H9 (cell line): Measurements from ENCODE around the gene SNRPA1. TPM values are rescaled to one million over a fixed set of nuclear protein-coding genes. Genes with fewer than 3 reads are reported as not detected.

Experiments used
- DNase-seq: peaks from one replicate; pipeline ENCODE4 v3.0.0-alpha.2; 2017
- H2AFZ ChIP-seq: one replicate; pipeline ENCODE4 v1.6.1; 2013; ENCODE audit warnings: mild to moderate bottlenecking, low read length, control low read depth, moderate library complexity
- H2AK5ac ChIP-seq: 2 replicates; pipeline ENCODE4 v1.6.1; 2013; ENCODE audit warnings: low read length, control low read depth, mixed read lengths; ENCODE audit not compliant: insufficient read length
- H2BK120ac ChIP-seq: one replicate; pipeline ENCODE4 v1.6.1; 2013; ENCODE audit warnings: low read depth, mild to moderate bottlenecking, low read length, control low read depth, inconsistent platforms; ENCODE audit not compliant: poor library complexity, severe bottlenecking
- H2BK12ac ChIP-seq: 2 replicates; pipeline ENCODE4 v1.6.1; 2013; ENCODE audit warnings: low read length, control low read depth, mixed read lengths, low read depth; ENCODE audit not compliant: insufficient read length
- H2BK15ac ChIP-seq: 2 replicates; pipeline ENCODE4 v1.6.1; 2013; ENCODE audit warnings: low read depth, low read length, control low read depth
- H2BK20ac ChIP-seq: one replicate; pipeline ENCODE4 v1.6.1; 2013; ENCODE audit warnings: low read depth, mild to moderate bottlenecking, low read length, control low read depth, inconsistent platforms; ENCODE audit not compliant: poor library complexity, severe bottlenecking
- H2BK5ac ChIP-seq: 2 replicates; pipeline ENCODE4 v1.6.1; 2013; ENCODE audit warnings: low read length, control low read depth, mixed read lengths; ENCODE audit not compliant: insufficient read length
- H3K14ac ChIP-seq: 2 replicates; pipeline ENCODE4 v1.6.1; 2013; ENCODE audit warnings: low read length, control low read depth; ENCODE audit not compliant: insufficient read depth
- H3K18ac ChIP-seq: 2 replicates; pipeline ENCODE4 v1.6.1; 2013; ENCODE audit warnings: low read depth, mild to moderate bottlenecking, mixed read lengths, low read length, control low read depth; ENCODE audit not compliant: insufficient read length
- H3K23ac ChIP-seq: 2 replicates; pipeline ENCODE4 v1.6.1; 2013; ENCODE audit warnings: low read length, control low read depth, mixed read lengths, low read depth; ENCODE audit not compliant: insufficient read length
- H3K23me2 ChIP-seq: 2 replicates; pipeline ENCODE4 v1.6.1; 2013; ENCODE audit warnings: low read depth, mild to moderate bottlenecking, mixed read lengths, low read length, control low read depth; ENCODE audit not compliant: insufficient read length, poor library complexity, severe bottlenecking
- H3K27ac ChIP-seq: 2 replicates; pipeline ENCODE4 v1.5.1; 2013; ENCODE audit warnings: low read length, control low read depth, mixed read lengths, low read depth; ENCODE audit not compliant: insufficient read length
- H3K27me3 ChIP-seq: 2 replicates; pipeline ENCODE4 v1.6.1; 2013; ENCODE audit warnings: low read length, control low read depth, inconsistent platforms; ENCODE audit not compliant: insufficient read depth
- H3K4ac ChIP-seq: 2 replicates; pipeline ENCODE4 v1.6.1; 2013; ENCODE audit warnings: low read depth, mild to moderate bottlenecking, control low read depth, inconsistent platforms, low read length, moderate library complexity
- H3K4me1 ChIP-seq: 2 replicates; pipeline ENCODE4 v1.6.1; 2013; ENCODE audit warnings: low read length, control low read depth, inconsistent platforms; ENCODE audit not compliant: insufficient read depth
- H3K4me2 ChIP-seq: 2 replicates; pipeline ENCODE4 v1.6.1; 2013; ENCODE audit warnings: low read length, control low read depth, mixed read lengths; ENCODE audit not compliant: insufficient read length, insufficient read depth
- H3K56ac ChIP-seq: 2 replicates; pipeline ENCODE4 v1.6.1; 2013; ENCODE audit warnings: low read depth, mild to moderate bottlenecking, mixed read lengths, low read length, control low read depth; ENCODE audit not compliant: insufficient read length
- H3K79me1 ChIP-seq: 2 replicates; pipeline ENCODE4 v1.6.1; 2013; ENCODE audit warnings: low read depth, mild to moderate bottlenecking, moderate library complexity, low read length, control low read depth, inconsistent platforms; ENCODE audit not compliant: insufficient read depth, poor library complexity, severe bottlenecking
- H3K79me2 ChIP-seq: 2 replicates; pipeline ENCODE4 v1.6.1; 2013; ENCODE audit warnings: low read length, control low read depth, inconsistent platforms; ENCODE audit not compliant: insufficient read depth
- H3K9ac ChIP-seq: 2 replicates; pipeline ENCODE4 v1.6.1; 2013; ENCODE audit warnings: low read length, control low read depth, mixed read lengths; ENCODE audit not compliant: insufficient read length; ENCODE audit errors: extremely low read depth
- H3K9me3 ChIP-seq: one replicate; pipeline ENCODE4 v1.6.1; 2013; ENCODE audit warnings: low read depth, low read length, inconsistent platforms; ENCODE audit not compliant: control insufficient read depth
- H3T11ph ChIP-seq: one replicate; pipeline ENCODE4 v1.6.1; 2013; ENCODE audit warnings: mild to moderate bottlenecking, low read length, control low read depth, inconsistent platforms
- H4K20me1 ChIP-seq: one replicate; pipeline ENCODE4 v1.6.1; 2013; ENCODE audit not compliant: control insufficient read depth, insufficient read length, insufficient read depth
- H4K5ac ChIP-seq: 2 replicates; pipeline ENCODE4 v1.6.1; 2013; ENCODE audit warnings: low read depth, mild to moderate bottlenecking, mixed read lengths, low read length, control low read depth; ENCODE audit not compliant: insufficient read length
- H4K8ac ChIP-seq: replicated peaks from 2 replicates; pipeline ENCODE4 v1.6.1; 2013; ENCODE audit warnings: low read length, control low read depth, mixed read lengths, low read depth; ENCODE audit not compliant: insufficient read length
- H4K91ac ChIP-seq: 2 replicates; pipeline ENCODE4 v1.6.1; 2013; ENCODE audit warnings: low read depth, mild to moderate bottlenecking, moderate library complexity, mixed read lengths, low read length, control low read depth; ENCODE audit not compliant: insufficient read length
- H3K27ac Mint-ChIP-seq, 3 experiments: 2 replicates in 2 of 3; 3 replicates in 1 of 3; pipeline ENCODE4 v1.8.0; 2020 to 2021; ENCODE audit warnings: mixed read lengths in 3 of 3, mild to moderate bottlenecking in 1 of 3, moderate library complexity in 1 of 3
- H3K27me3 Mint-ChIP-seq: 2 replicates; pipeline ENCODE4 v1.8.0; 2021; ENCODE audit warnings: low read depth, mild to moderate bottlenecking, moderate library complexity, mixed read lengths
- H3K36me3 Mint-ChIP-seq, 3 experiments: 2 replicates in 2 of 3; 3 replicates in 1 of 3; pipeline ENCODE4 v1.8.0; 2020 to 2021; ENCODE audit warnings: low read depth in 3 of 3, mixed read lengths in 3 of 3; ENCODE audit not compliant: insufficient read depth in 1 of 3
- H3K4me1 Mint-ChIP-seq, 2 experiments: 2 replicates each; pipeline ENCODE4 v1.8.0; 2020; ENCODE audit warnings: mixed read lengths in 2 of 2
- H3K4me3 Mint-ChIP-seq, 2 experiments: 2 replicates in 1 of 2; 3 replicates in 1 of 2; pipeline ENCODE4 v1.8.0; 2020 to 2021; ENCODE audit warnings: mild to moderate bottlenecking in 2 of 2, mixed read lengths in 2 of 2, moderate library complexity in 1 of 2
- H3K9me3 Mint-ChIP-seq, 2 experiments: 2 replicates in 1 of 2; 3 replicates in 1 of 2; pipeline ENCODE4 v1.8.0; 2020; ENCODE audit warnings: mild to moderate bottlenecking in 2 of 2, mixed read lengths in 2 of 2, moderate library complexity in 1 of 2
- CTCF ChIP-seq: fragments of 200-600 bp; sonication (generic); conservative IDR thresholded peaks from 3 replicates; pipeline ENCODE4 v1.8.0; 2021; ENCODE audit warnings: antibody characterized with exemption, mild to moderate bottlenecking
- WGBS: extraction: QIAGEN DNeasy Blood & Tissue Kit; methylation state at CpG from one replicate; pipeline ENCODE4 v1.1.7; 2013; ENCODE audit warnings: missing lambda C conversion rate, low lambda C conversion rate, mixed read lengths; ENCODE audit not compliant: insufficient read length; ENCODE audit errors: extremely low coverage; 5-methylcytosine and 5-hydroxymethylcytosine counted together
- total RNA-seq: library from RNA; stranded (reverse); gene quantifications from 2 replicates; pipeline ENCODE4 v1.2.1, GENCODE V29; 2021

Gene SNRPA1
- total RNA-seq, 1 experiment from 2014 or later, result 145 TPM

- no peak for DNase-seq
- no peak overlapping the region for H3K4me2 ChIP-seq
Observed at GRCh38 chr15:101308604-101309435, 13.8 kb upstream of the SNRPA1 start.

More at GRCh38 chr15:101308604-101309435, 13.8 kb upstream of the SNRPA1 start:
- no peak overlapping the region for H2BK5ac ChIP-seq
- no peak overlapping the region for H3K9ac ChIP-seq
- no peak overlapping the region for H3K27ac Mint-ChIP-seq
- H2BK20ac ChIP-seq, result no peak overlapping the region
- H2BK12ac ChIP-seq, result no peak overlapping the region
- WGBS, result no CpG with 5 or more reads among the region's 20 CpGs
- no peak overlapping the region for H3K4me3 Mint-ChIP-seq
- no peaks in the 10 kb centered on the region; a peak in 1 of 5 replicates for H3K9me3 Mint-ChIP-seq
- H3K4ac ChIP-seq, result no peak overlapping the region
- H3K27me3 Mint-ChIP-seq, result no peaks in the 10 kb centered on the region; the same call in 1 of the 2 replicates
- H3K4me1 Mint-ChIP-seq, result peaks cover 0 to 4% of the 10 kb centered on the region in 2 experiments; a peak in 1 of 4 replicates
- no peak overlapping the region for H4K5ac ChIP-seq
- H4K8ac ChIP-seq, result no peak overlapping the region
- H3K36me3 Mint-ChIP-seq, result no peaks in the 10 kb centered on the region
- H4K91ac ChIP-seq, result no peak overlapping the region
- H3K4me1 ChIP-seq, result no peaks in the 10 kb centered on the region
- no peak overlapping the region for H2BK15ac ChIP-seq
- H3K14ac ChIP-seq, result no peak overlapping the region
- no peak for TF ChIP-seq CTCF
- no peak overlapping the region for H3K23ac ChIP-seq
- H3K18ac ChIP-seq, result no peak overlapping the region
- no peak overlapping the region for H3K56ac ChIP-seq
- H2AK5ac ChIP-seq, result no peak overlapping the region
- H3K27ac ChIP-seq, result no peak overlapping the region
- H3K27me3 ChIP-seq, result no peaks in the 10 kb centered on the region
- H3T11ph ChIP-seq, result no peak overlapping the region
- H2AFZ ChIP-seq, result no peak overlapping the region
- H3K79me1 ChIP-seq, result no peaks in the 10 kb centered on the region
- no peak overlapping the region for H2BK120ac ChIP-seq
- no peaks in the 10 kb centered on the region for H4K20me1 ChIP-seq
- H3K9me3 ChIP-seq, result no peaks in the 10 kb centered on the region
- no peaks in the 10 kb centered on the region for H3K79me2 ChIP-seq
- H3K23me2 ChIP-seq, result no peaks in the 10 kb centered on the region
